ENCODE data around the gene METAP2. TPM values are rescaled to one million over a fixed set of nuclear protein-coding genes. Genes with fewer than 3 reads are reported as not detected.

The METAP2 gene
- total RNA-seq, 2 experiments from 2014 or later = 129 to 133 TPM

DNA sequence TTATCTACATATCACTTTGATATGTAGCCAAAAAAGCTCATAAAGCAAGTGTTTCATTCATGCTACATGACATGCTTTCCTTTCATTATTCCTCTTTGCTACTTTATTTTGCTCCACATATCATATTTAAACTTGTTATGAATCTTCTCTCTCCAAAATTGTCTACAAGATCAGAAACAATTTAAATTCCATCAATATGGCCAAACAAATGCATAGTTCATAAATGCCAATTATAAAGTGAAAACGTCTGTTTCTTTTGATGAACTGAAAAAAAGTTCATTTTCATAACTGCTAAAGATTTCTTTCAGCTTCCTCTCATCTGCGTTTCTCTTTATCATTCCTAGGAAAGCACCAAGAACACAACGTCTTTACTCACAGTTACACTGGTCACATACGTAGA, 54.5 kb downstream of the METAP2 start:
- DNase-seq (no peak), ATAC-seq (no peak)
- Mint-ChIP-seq H3K27ac (no peak overlapping the region), H3K27me3 (no peaks in the 10 kb centered on the region), H3K4me3 (no peak overlapping the region), H3K36me3 (ENCODE audit: low read depth) (peaks cover 10% of the 10 kb centered on the region), H3K4me1 (ENCODE audit: low read depth) (peaks cover 11% of the 10 kb centered on the region), H3K9me3 (no peaks in the 10 kb centered on the region)
- intact Hi-C loops (cut with micrococcal nuclease) = no loop called here
- CTCF ChIA-PET = interaction anchor here (1.8 kb wide), 1 partner anchor 10 kb away, joined by 8 read pairs; no protein-coding TSS in a partner anchor
- TF ChIP-seq, protein P1, sequence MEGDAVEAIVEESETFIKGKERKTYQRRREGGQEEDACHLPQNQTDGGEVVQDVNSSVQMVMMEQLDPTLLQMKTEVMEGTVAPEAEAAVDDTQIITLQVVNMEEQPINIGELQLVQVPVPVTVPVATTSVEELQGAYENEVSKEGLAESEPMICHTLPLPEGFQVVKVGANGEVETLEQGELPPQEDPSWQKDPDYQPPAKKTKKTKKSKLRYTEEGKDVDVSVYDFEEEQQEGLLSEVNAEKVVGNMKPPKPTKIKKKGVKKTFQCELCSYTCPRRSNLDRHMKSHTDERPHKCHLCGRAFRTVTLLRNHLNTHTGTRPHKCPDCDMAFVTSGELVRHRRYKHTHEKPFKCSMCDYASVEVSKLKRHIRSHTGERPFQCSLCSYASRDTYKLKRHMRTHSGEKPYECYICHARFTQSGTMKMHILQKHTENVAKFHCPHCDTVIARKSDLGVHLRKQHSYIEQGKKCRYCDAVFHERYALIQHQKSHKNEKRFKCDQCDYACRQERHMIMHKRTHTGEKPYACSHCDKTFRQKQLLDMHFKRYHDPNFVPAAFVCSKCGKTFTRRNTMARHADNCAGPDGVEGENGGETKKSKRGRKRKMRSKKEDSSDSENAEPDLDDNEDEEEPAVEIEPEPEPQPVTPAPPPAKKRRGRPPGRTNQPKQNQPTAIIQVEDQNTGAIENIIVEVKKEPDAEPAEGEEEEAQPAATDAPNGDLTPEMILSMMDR (IDR thresholded peaks at IDR 0.05) = no peak
- POLR2A ChIA-PET = interaction anchor here (0.5 to 0.9 kb wide), 4 partner anchors 19 to 186 kb away, joined by 3 to 4 read pairs (median 3); no protein-coding TSS in a partner anchor

DNA sequence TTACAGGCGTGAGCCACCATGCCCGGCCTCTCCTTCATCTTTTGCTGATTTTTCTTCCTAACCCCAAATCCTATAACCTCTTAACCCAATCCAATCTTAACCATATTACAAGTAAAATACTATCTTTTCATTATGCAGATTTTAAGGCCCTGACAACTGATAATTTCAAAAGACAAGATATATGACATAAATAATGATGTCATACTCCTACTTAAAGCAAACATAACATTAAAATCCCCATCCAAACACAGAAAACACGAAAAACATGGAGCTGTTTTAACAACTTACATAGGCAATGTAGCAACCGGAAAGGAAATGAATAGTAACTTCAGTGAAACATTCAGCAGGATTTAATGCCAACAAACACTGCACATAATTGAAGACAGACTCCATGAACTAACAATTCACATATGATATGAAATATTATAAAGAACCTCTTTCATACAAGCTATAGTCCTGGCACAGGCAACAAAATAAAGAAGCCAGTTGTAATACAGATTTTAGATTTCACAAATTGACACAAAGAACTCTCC, 55.8 kb downstream of the METAP2 start:
- ATAC-seq (no peak), DNase-seq (no peak)
- POLR2A ChIA-PET = interaction anchor here (0.9 kb wide), 1 partner anchor 18 kb away, joined by 3 read pairs; no protein-coding TSS in a partner anchor
- TF ChIP-seq, protein P1 (IDR thresholded peaks at IDR 0.05) = no peak
- CTCF ChIA-PET = no interaction called here
- H3K9me3 Mint-ChIP-seq = no peaks in the 10 kb centered on the region
- peaks cover 16% of the 10 kb centered on the region for H3K36me3 Mint-ChIP-seq (ENCODE audit: low read depth)
- intact Hi-C loops (cut with micrococcal nuclease) = no loop called here
- H3K27ac Mint-ChIP-seq = no peak overlapping the region
- H3K4me1 Mint-ChIP-seq (ENCODE audit: low read depth) = peaks cover 13% of the 10 kb centered on the region
- no peaks in the 10 kb centered on the region for H3K27me3 Mint-ChIP-seq
- H3K4me3 Mint-ChIP-seq = no peak overlapping the region

DNA sequence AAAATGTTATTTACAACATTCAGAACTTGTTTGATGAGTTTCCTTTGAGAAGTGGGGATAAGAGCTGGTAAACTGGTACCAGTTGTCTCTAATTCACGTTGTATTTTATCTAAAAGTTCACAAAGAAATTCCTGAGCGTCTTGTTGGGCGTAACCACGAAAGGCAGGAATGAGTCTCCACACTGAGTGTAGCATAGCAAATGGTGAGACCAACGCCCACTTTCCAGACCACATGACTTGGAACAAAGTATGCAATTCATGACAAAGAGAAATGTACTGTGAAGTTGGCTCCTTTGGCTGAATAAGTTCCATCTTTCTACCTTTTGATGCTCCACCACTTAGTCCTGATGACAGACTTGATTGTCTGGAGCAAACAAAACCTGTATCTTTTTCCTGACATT, 58.9 kb downstream of the METAP2 start:
- no peak for ATAC-seq

DNA sequence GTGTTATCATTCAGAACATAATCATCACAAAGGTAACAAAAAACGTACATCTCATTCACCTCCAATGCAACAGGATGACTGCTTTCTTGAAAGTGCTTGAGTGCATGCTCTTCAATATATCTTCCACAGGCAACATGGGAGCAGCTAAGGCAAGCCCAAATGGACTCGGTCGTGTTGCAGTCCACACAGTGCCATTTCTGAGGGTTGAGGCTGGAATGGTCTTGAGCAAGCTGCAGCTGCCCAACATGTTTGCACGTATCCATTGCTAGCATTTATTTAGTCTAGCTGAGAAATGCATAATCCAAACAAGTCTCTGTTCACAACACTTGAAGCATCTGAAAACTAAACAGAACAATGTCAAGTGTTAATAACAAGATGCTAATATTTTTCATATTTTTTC, 60.0 kb downstream of the METAP2 start:
- H3K4me1 Mint-ChIP-seq (ENCODE audit: low read depth) = peaks cover 13% of the 10 kb centered on the region
- no peaks in the 10 kb centered on the region for H3K9me3 Mint-ChIP-seq
- H3K4me3 Mint-ChIP-seq = no peak overlapping the region
- TF ChIP-seq, protein P1 (IDR thresholded peaks at IDR 0.05) = no peak
- POLR2A ChIA-PET = interaction anchor here (0.5 to 0.7 kb wide), 3 partner anchors 11 to 762 kb away, joined by 3 read pairs; no protein-coding TSS in a partner anchor
- H3K27ac Mint-ChIP-seq = no peak overlapping the region
- DNase-seq (no peak), ATAC-seq (no peak)
- intact Hi-C loops (cut with micrococcal nuclease) = loop anchor here (2.0 kb wide), 1 partner anchor 417 kb away; no protein-coding TSS in a partner anchor
- H3K36me3 Mint-ChIP-seq (ENCODE audit: low read depth) = peaks cover 16% of the 10 kb centered on the region
- CTCF ChIA-PET = interaction anchor here (0.9 to 4.0 kb wide), 23 partner anchors 9 to 422 kb away, joined by 3 to 50 read pairs (median 5); partner anchors contain the start of genes FGD6, USP44 and VEZT
- no peaks in the 10 kb centered on the region for H3K27me3 Mint-ChIP-seq

More for the DNA sequence above, 58.9 kb downstream of the METAP2 start:
- Mint-ChIP-seq H3K36me3 (ENCODE audit: low read depth) (peaks cover 16% of the 10 kb centered on the region), H3K4me3 (no peak overlapping the region), H3K27me3 (no peaks in the 10 kb centered on the region), H3K9me3 (no peaks in the 10 kb centered on the region), H3K27ac (no peak overlapping the region), H3K4me1 (ENCODE audit: low read depth) (peaks cover 13% of the 10 kb centered on the region)
- POLR2A ChIA-PET = interaction anchor here (0.6 kb wide), 2 partner anchors 65 to 582 kb away, joined by 3 to 4 read pairs; no protein-coding TSS in a partner anchor
- TF ChIP-seq, protein P1 (IDR thresholded peaks at IDR 0.05) = no peak
- intact Hi-C loops (cut with micrococcal nuclease) = no loop called here
- CTCF ChIA-PET = interaction anchor here (1.2 to 4.0 kb wide), 5 partner anchors 14 to 424 kb away, joined by 3 to 50 read pairs (median 4); no protein-coding TSS in a partner anchor
- DNase-seq = peak; percentile 25

DNA sequence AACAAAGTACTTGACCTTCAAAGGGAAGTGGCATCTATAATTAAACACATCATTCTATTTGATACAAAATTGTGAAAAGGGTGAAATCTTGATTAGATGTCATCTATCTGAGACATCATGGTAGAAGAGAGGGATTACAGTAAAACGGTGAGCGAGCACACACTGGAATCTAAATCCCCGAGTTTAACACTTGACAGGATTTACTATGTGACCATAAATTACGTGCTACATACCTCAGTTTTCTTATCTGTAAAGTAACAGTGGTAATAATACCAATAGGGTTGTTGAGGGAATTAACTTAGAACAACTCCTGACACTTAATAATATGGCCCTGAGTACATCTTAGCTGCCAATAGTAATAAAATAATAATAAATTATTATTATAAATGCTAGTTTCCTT, 64.1 kb downstream of the METAP2 start:
- POLR2A ChIA-PET = interaction anchor here (1.1 kb wide), 1 partner anchor 10 kb away, joined by 3 read pairs; no protein-coding TSS in a partner anchor
- no peak overlapping the region for H3K4me3 Mint-ChIP-seq
- no peaks in the 10 kb centered on the region for H3K9me3 Mint-ChIP-seq
- H3K36me3 Mint-ChIP-seq (ENCODE audit: low read depth) = peaks cover 10% of the 10 kb centered on the region
- intact Hi-C loops (cut with micrococcal nuclease) = no loop called here
- peaks cover 6% of the 10 kb centered on the region for H3K4me1 Mint-ChIP-seq (ENCODE audit: low read depth)
- DNase-seq = no peak
- CTCF ChIA-PET = interaction anchor here (1.1 to 3.4 kb wide), 4 partner anchors 10 to 421 kb away, joined by 3 to 18 read pairs (median 8); no protein-coding TSS in a partner anchor
- no peak overlapping the region for H3K27ac Mint-ChIP-seq
- H3K27me3 Mint-ChIP-seq = no peaks in the 10 kb centered on the region
- TF ChIP-seq, protein P1 (IDR thresholded peaks at IDR 0.05) = no peak
- no peak for ATAC-seq
